ENCODE results near the gene INPP5D. TPM values are rescaled to one million over a fixed set of nuclear protein-coding genes. Genes with fewer than 3 reads are reported as not detected.

Gene INPP5D
- total RNA-seq, 1 experiment from 2014 or later: 17.2 TPM

- TF ChIP-seq HMGA2 (CRISPR knock-in tag; IDR thresholded peaks at IDR 0.05): no peak
- TF ChIP-seq NFATC4 (CRISPR knock-in tag; IDR thresholded peaks at IDR 0.05): no peak
Observed at GRCh38 chr2:233020454-233020853, 39.7 kb upstream of the INPP5D start (continued).

GRCh38 chr2:233021771-233022170, 38.4 kb upstream of the INPP5D start:
- POLR2A ChIA-PET: no interaction called here
- Mint-ChIP-seq H3K4me3 (no peak overlapping the region), H3K36me3 (no peaks in the 10 kb centered on the region), H3K4me1 (peaks cover 7% of the 10 kb centered on the region), H3K9me3 (no peaks in the 10 kb centered on the region), H3K27me3 (ENCODE audit: low read depth) (no peaks in the 10 kb centered on the region; the same call in 1 of the 2 replicates), H3K27ac (no peak overlapping the region)
- ATAC-seq (no peak), DNase-seq (ENCODE audit: low spot score) (no peak)
- CTCF ChIA-PET: interaction anchor here (0.8 kb wide), 1 partner anchor 39 kb away, joined by 3 read pairs; no protein-coding TSS in a partner anchor
- no peak for TF ChIP-seq ZNF425 (CRISPR knock-in tag; conservative IDR thresholded peaks at IDR 0.05)
- TF ChIP-seq ZNF138 (CRISPR knock-in tag; conservative IDR thresholded peaks at IDR 0.05): no peak
- TF ChIP-seq CREM (CRISPR knock-in tag; IDR thresholded peaks at IDR 0.05): no peak
- TF ChIP-seq FOXP4 (CRISPR knock-in tag; IDR thresholded peaks at IDR 0.05): no peak
- TF ChIP-seq KAT7 (CRISPR knock-in tag; IDR thresholded peaks at IDR 0.05; ENCODE audit: borderline replicate concordance): no peak

GRCh38 chr2:233022561-233022960, 37.6 kb upstream of the INPP5D start:
- H3K27me3 Mint-ChIP-seq (ENCODE audit: low read depth): no peaks in the 10 kb centered on the region; the same call in 1 of the 2 replicates
- peaks cover 7% of the 10 kb centered on the region for H3K4me1 Mint-ChIP-seq
- ChIA-PET POLR2A (no interaction called here), CTCF (no interaction called here)
- H3K36me3 Mint-ChIP-seq: no peaks in the 10 kb centered on the region
- DNase-seq (ENCODE audit: low spot score) (no peak), ATAC-seq (no peak)
- H3K4me3 Mint-ChIP-seq: no peak overlapping the region
- no peak overlapping the region for H3K27ac Mint-ChIP-seq
- H3K9me3 Mint-ChIP-seq: no peaks in the 10 kb centered on the region
- TF ChIP-seq EMX1 (CRISPR knock-in tag; IDR thresholded peaks at IDR 0.05) (no peak), SMAD3 (CRISPR knock-in tag; IDR thresholded peaks at IDR 0.05; ENCODE audit: borderline replicate concordance) (no peak), ZNF232 (CRISPR knock-in tag; IDR thresholded peaks at IDR 0.05) (no peak), ATF1 (CRISPR knock-in tag; IDR thresholded peaks at IDR 0.05) (no peak), ZNF512 (CRISPR knock-in tag; IDR thresholded peaks at IDR 0.05; ENCODE audit: borderline replicate concordance) (no peak), E2F4 (CRISPR knock-in tag; IDR thresholded peaks at IDR 0.05; ENCODE audit: borderline replicate concordance, low read depth) (no peak), NR3C1 (CRISPR knock-in tag; conservative IDR thresholded peaks at IDR 0.05; ENCODE audit: low read depth) (no peak), ZBTB21 (CRISPR knock-in tag; IDR thresholded peaks at IDR 0.05; ENCODE audit: borderline replicate concordance) (no peak), ZNF425 (CRISPR knock-in tag; conservative IDR thresholded peaks at IDR 0.05) (no peak), PRDM15 (CRISPR knock-in tag; IDR thresholded peaks at IDR 0.05) (no peak), GRHL2 (CRISPR knock-in tag; IDR thresholded peaks at IDR 0.05; ENCODE audit: insufficient replicate concordance, severe bottlenecking) (no peak), MYBL2 (CRISPR knock-in tag; IDR thresholded peaks at IDR 0.05) (no peak), CREM (CRISPR knock-in tag; IDR thresholded peaks at IDR 0.05) (no peak), ZNF671 (CRISPR knock-in tag; IDR thresholded peaks at IDR 0.05) (no peak), FOXK1 (CRISPR knock-in tag; IDR thresholded peaks at IDR 0.05) (no peak)

Measured in WTC11 (cell line).